GM23248 (cell line): ENCODE data around the gene OR2AK2.

ENCODE experiments used
- EZH2 ChIP-seq: fragments of 200-600 bp; sonication (generic); IDR thresholded peaks from 2 replicates; pipeline ENCODE4 v1.6.1; 2018; ENCODE audit warnings: antibody characterized with exemption, mild to moderate bottlenecking; ENCODE audit not compliant: insufficient read depth, poor library complexity, severe bottlenecking
- EZH2phosphoT487 ChIP-seq: fragments of 200-600 bp; sonication (generic); IDR thresholded peaks from 2 replicates; pipeline ENCODE4 v1.6.1; 2018; ENCODE audit warnings: antibody characterized with exemption, moderate library complexity, mild to moderate bottlenecking, low read depth; ENCODE audit not compliant: insufficient read depth

DNA sequence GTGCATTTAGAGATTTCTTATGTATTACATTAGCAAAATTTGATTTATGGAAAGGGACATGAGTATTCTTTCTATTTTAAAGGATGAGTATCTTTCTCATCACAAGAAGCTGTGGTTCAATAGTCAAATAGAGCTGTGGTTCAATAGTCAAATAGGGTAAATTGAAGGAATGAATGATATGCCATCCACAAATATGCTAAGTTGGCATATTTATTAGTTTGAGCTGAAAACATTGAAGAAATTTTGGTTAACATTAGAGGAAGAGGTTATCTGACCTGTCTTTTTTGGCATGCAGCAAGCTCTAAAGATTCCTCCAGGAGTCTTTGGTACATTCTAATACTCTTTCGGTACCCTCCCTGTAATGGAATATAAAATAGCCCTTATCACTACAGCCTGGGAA lies 11.6 kb upstream of the OR2AK2 start:
- TF ChIP-seq EZH2 (no peak), EZH2phosphoT487 (no peak)
